Fibroblast of the aortic adventitia (primary cell): ENCODE measurements around the gene CLASRP. TPM values are rescaled to one million over a fixed set of nuclear protein-coding genes. Genes with fewer than 3 reads are reported as not detected.

Experiments used
- DNase-seq: peaks from one replicate; pipeline ENCODE4 v3.0.0-alpha.2; 2010; ENCODE audit warnings: low read depth
- H3K4me3 ChIP-seq: 2 replicates; pipeline ENCODE4 v1.5.1; 2011; ENCODE audit warnings: low read depth, mild to moderate bottlenecking, control low read depth, low read length, moderate library complexity
- total RNA-seq: library from RNA; depleted of rRNA; stranded (reverse); fragments of >200 nt; gene quantifications from 2 replicates; pipeline ENCODE4 v1.2.3, GENCODE V29; 2012; ENCODE audit warnings: low replicate concordance
- TF ChIP-seq, protein P1 (sequence below): IDR thresholded peaks from 2 replicates; pipeline ENCODE4 v1.5.1; 2011; ENCODE audit warnings: mild to moderate bottlenecking, low read length, control low read depth, inconsistent platforms; ENCODE audit not compliant: insufficient read depth

CLASRP gene
- total RNA-seq, 1 donor: 32.4 TPM

DNA sequence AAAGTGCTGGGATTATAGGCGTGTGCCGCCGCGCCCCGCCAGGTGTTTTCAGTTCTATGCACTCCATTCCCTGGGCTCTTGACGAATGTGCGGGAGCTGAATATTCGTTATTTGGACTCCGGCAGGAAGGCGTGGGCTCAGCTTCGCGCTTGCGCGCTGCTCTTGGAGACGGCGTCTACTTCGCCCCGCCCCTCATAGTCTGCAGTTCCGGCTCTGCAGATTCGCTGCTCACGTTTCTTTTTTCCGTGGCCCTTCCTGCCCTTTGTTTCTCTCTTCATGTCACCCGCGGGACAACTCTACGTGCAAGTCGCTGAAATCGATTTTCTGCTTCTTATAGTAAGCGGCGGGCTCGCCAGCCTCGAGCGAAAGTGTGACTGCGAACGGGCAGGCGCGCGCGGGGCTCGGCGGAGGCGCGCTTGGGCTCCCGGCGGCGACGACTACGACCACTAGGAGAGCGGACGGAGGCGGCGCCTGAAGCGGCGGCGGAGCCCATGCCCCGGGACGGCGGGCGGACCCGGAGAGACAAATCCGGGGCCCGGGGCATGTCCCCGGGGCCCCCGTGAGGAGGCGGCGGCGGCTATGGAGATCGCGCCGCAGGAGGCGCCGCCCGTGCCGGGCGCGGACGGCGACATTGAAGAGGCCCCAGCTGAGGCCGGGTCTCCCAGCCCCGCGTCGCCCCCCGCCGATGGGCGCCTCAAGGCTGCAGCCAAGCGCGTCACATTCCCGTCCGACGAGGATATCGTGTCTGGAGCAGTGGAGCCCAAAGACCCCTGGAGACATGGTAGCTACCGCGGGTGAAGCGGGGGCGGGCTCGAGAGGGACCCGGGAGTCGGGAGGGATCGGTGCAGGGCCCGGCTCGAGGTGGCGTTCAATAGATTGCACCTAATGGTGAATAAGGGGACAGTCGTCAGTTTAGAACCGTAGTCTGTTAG is 54.2 kb downstream of the CLASRP start, which contains the start of gene PPP1R37:
TSS of gene PPP1R37 (plus strand) at position 433 of the 932 bp plus-strand sequence. CDS start at position 580, 147 bp downstream.
- TF ChIP-seq, protein P1, sequence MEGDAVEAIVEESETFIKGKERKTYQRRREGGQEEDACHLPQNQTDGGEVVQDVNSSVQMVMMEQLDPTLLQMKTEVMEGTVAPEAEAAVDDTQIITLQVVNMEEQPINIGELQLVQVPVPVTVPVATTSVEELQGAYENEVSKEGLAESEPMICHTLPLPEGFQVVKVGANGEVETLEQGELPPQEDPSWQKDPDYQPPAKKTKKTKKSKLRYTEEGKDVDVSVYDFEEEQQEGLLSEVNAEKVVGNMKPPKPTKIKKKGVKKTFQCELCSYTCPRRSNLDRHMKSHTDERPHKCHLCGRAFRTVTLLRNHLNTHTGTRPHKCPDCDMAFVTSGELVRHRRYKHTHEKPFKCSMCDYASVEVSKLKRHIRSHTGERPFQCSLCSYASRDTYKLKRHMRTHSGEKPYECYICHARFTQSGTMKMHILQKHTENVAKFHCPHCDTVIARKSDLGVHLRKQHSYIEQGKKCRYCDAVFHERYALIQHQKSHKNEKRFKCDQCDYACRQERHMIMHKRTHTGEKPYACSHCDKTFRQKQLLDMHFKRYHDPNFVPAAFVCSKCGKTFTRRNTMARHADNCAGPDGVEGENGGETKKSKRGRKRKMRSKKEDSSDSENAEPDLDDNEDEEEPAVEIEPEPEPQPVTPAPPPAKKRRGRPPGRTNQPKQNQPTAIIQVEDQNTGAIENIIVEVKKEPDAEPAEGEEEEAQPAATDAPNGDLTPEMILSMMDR: peak; percentile 22
- DNase-seq: peak; percentile 99
- peak within 1 kb of the TSS; percentile 89 for H3K4me3 ChIP-seq

DNA sequence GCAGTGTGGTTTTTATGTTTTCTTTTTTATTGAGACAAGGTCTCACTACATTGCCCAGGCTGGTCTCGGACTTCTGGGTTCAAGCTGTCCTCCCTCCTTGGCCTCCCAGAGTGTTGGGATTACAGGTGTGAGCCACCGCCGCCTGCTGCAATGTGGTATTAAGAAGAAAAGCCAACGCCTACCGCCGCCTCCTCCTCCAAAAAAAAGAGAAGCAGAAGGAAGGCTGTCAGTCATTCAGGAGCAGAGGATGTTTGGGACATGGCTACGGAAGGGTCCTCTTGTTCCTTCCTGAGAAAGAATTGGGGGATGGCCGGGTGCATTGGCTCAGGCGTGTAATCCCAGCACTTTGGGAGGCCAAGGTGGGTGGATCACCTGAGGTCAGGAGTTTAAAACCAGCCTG is 55.3 kb downstream of the CLASRP start:
- TF ChIP-seq, protein P1: no peak
- DNase-seq: no peak
- H3K4me3 ChIP-seq: peak overlapping the region; percentile 89

DNA sequence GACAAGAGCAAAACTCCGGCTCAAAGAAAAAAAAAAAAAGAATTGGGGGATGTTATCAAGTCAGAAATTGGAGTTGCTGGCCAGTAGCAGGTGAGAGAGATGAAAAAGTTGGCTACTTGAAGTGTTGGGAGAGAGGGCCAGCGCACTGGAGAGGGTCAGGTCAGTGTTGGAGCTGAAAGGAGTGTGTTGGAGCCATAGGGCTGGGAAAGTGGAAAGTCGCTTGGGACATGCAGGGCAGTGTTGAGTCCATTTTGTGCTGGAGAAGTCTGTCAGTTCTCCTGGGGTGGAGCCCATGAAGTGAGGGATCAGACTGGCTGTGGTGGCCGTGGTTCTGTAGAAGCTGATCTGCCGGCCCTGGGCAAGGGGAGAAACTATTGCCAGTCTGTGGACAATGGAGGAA is 55.9 kb downstream of the CLASRP start:
- DNase-seq: no peak
- TF ChIP-seq, protein P1: no peak
- H3K4me3 ChIP-seq: peak overlapping the region; percentile 41

DNA sequence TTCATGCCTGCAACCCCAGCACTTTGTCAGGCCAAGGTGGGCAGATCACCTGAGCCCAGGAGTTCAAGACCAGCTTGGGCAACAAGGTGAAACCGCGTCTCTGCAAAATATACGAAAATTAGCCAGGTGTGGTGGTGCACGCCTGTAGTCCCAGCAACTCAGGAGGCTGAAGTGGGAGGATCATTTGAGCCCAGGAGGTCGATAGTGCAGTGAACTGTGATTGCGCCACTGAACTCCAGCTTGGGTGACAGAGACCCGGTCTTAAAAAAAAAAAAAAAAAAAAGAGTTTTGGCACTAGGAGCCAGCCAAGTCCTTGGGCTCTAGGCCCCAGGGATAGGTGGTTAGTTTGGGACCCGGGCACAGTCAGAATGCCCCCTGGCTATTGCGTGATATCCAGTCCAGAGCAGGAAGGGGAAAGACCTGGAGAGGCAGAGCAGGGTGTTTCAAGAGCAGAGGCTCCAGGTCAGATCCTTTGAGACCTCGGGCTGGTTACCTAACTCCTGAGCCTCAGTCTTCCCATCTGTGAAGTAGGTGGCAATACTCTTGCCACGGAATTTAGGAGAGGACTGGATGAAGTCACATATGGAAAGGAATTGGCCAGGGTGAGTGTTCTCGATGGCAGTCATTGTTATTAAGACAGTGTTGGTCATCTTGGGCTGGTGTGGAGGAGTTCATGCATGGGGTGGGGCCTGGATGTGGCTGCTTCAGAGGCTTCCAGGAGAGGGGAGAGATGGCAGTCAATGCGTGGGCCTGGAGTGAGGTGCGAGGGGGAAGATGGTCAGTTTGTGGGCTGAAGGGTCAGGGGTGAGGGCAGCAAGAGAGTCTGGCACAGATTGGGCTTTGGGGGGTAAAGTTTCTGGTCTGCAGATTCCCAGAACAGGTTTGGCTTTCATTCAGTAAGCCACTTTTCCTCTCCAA is 56.9 kb downstream of the CLASRP start:
- TF ChIP-seq, protein P1: no peak
- DNase-seq: no peak
- no peak overlapping the region for H3K4me3 ChIP-seq

DNA sequence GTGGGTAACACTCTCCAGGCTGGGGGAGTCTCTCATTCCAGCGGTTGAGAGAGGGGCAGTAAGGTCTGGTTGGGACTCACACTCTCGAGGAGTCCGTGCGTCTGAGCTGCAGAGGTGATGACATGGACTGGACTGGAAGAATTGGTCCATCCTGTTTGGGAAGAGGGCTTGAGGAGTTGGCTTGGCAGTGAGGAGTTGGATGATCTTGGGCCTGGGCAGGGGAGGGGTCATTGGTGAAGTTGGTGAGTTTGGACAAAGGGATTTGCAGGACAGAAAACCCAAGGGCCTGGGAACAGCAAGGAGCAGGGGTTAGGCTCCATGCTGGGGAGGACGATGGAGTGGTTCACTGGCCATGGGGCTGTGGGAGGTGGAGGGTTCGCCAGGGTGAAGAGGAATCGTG is 57.9 kb downstream of the CLASRP start:
- no peak for DNase-seq
- no peak overlapping the region for H3K4me3 ChIP-seq
- TF ChIP-seq, protein P1: no peak

DNA sequence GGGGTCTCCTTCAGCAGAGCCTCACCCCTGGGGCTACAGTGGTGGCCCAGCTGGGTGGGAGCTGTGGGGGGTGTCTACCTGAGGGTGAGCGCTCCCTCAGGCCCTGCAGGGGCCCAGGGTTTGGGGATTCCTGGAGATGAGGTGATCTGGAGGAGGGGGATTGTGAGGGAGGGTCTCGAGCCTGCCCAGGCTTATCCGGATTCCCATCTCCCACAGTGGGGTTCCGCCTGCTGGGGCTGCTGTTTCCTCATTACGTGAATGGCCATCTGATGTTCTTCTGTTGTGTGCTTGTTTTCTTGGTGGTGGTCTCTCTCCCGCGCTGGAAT is 58.6 kb downstream of the CLASRP start:
- TF ChIP-seq, protein P1: no peak
- no peak overlapping the region for H3K4me3 ChIP-seq
- DNase-seq: no peak
